Body of pancreas (tissue), 4 donors: ENCODE measurements around the gene CPNE5. TPM values are rescaled to one million over a fixed set of nuclear protein-coding genes. Genes with fewer than 3 reads are reported as not detected.

Source experiments
- ATAC-seq: fragments of 150-250 bp; one replicate; pipeline ENCODE4 v1.9.1; 2016
- DNase-seq, 4 donors: peaks; one replicate each; pipeline ENCODE4 v3.0.0-alpha.2; 2019
- H3K27ac ChIP-seq, 4 donors: fragments of 200-600 bp; sonication (generic); 1 replicate in 3 of 4; 2 replicates in 1 of 4; pipeline versions ENCODE4 v1.5.1 to v1.6.1; 2016 to 2019; ENCODE audit warnings: mild to moderate bottlenecking in 1 of 4, mixed read lengths in 1 of 4, moderate library complexity in 1 of 4
- H3K27me3 ChIP-seq, 2 donors: fragments of 200-600 bp; sonication (generic); one replicate each; pipeline ENCODE4 v1.6.0; 2016; ENCODE audit warnings: mild to moderate bottlenecking in 1 of 2
- H3K36me3 ChIP-seq, 2 donors: fragments of 200-600 bp; sonication (generic); replicated peaks in 1 of 2; 2 replicates each; pipeline ENCODE4 v1.5.1; 2016; ENCODE audit warnings: low read depth in 2 of 2; ENCODE audit not compliant: insufficient read depth in 1 of 2
- H3K4me1 ChIP-seq: fragments of 200-600 bp; sonication (generic); one replicate; pipeline ENCODE4 v1.6.0; 2016
- H3K4me3 ChIP-seq, 2 donors: fragments of 200-600 bp; sonication (generic); 1 replicate in 1 of 2; 2 replicates in 1 of 2; pipeline ENCODE4 v1.5.1; 2016 to 2019
- H3K9me3 ChIP-seq, 3 donors: fragments of 200-600 bp; sonication (generic); 1 replicate in 2 of 3; 2 replicates in 1 of 3; pipeline ENCODE4 v1.5.1; 2016
- CTCF ChIP-seq, 7 experiments: fragments of 450-650 bp in 4 of 7; fragments of 200-600 bp in 3 of 7; sonication (generic) in 3 of 7; IDR thresholded peaks; one replicate each; pipeline ENCODE4 v1.5.1; 2016 to 2019; ENCODE audit warnings: antibody characterized with exemption in 7 of 7
- POLR2A ChIP-seq, 3 donors: fragments of 450-650 bp; IDR thresholded peaks; one replicate each; pipeline ENCODE4 v1.6.1; 2016; ENCODE audit warnings: antibody characterized with exemption in 3 of 3, mild to moderate bottlenecking in 2 of 3
- WGBS, 2 donors: methylation state at CpG; one replicate each; pipeline ENCODE4 v1.1.5; 2017; 5-methylcytosine and 5-hydroxymethylcytosine counted together
- intact Hi-C: fragments of 100-400 bp; cut with DNase I; formaldehyde crosslinking; loops from one replicate; pipeline ENCODE4 v1.15.1; 2023
- total RNA-seq, 2 donors: library from RNA; depleted of rRNA; stranded (reverse); fragments of >200 nt; gene quantifications; one replicate each; pipeline ENCODE4 v1.1.0, GENCODE V29; 2016

Gene CPNE5
- total RNA-seq, 2 donors from 2014 or later, result 0.78 TPM; not detected in 1

- ATAC-seq, result peak; percentile 71
- Histone ChIP-seq H3K27ac (peak overlapping the region in 3 of 4 donors; percentile 29 to 47 (median 39)), H3K4me1 (peaks cover 15% of the 10 kb centered on the region), H3K9me3 (no peaks in the 10 kb centered on the region), H3K4me3 (no peak overlapping the region), H3K27me3 (no peaks in the 10 kb centered on the region), H3K36me3 (peaks cover 0 to 5% of the 10 kb centered on the region in 2 donors)
- intact Hi-C loops, result no loop called here
- TF ChIP-seq POLR2A (IDR thresholded peaks at IDR 0.05), result no peak
- TF ChIP-seq CTCF (IDR thresholded peaks at IDR 0.05), result no peak
- peak in 2 of 4 donors; percentile 42 to 49 for DNase-seq
- WGBS, 2 donors, result 61 to 62% methylated on average over 5 to 6 of the region's 6 CpGs
These were observed 19.2 kb upstream of the CPNE5 start for GRCh38 chr6:36858407-36858981.

- intact Hi-C loops, result no loop called here
- Histone ChIP-seq H3K27ac (no peak overlapping the region), H3K4me1 (peaks cover 15% of the 10 kb centered on the region), H3K9me3 (no peaks in the 10 kb centered on the region), H3K36me3 (peaks cover 0 to 5% of the 10 kb centered on the region in 2 donors), H3K27me3 (no peaks in the 10 kb centered on the region), H3K4me3 (no peak overlapping the region)
- no peak for DNase-seq
- no peak for ATAC-seq
- TF ChIP-seq CTCF (IDR thresholded peaks at IDR 0.05) (no peak), POLR2A (IDR thresholded peaks at IDR 0.05) (no peak)
- 90 to 92% methylated on average over 4 of the region's 4 CpGs for WGBS, 2 donors
These were observed 18.1 kb upstream of the CPNE5 start for GRCh38 chr6:36857325-36857724.

- no peak for TF ChIP-seq POLR2A (IDR thresholded peaks at IDR 0.05)
- TF ChIP-seq CTCF (IDR thresholded peaks at IDR 0.05), result no peak
- H3K4me1 ChIP-seq, result peaks cover 15% of the 10 kb centered on the region
- DNase-seq (peak; percentile 53 to 72 (median 64)), ATAC-seq (no peak)
- peaks cover 0 to 5% of the 10 kb centered on the region in 2 donors for H3K36me3 ChIP-seq
- intact Hi-C loops, result no loop called here
- no peak overlapping the region for H3K4me3 ChIP-seq
- H3K27ac ChIP-seq, result no peak overlapping the region
- H3K9me3 ChIP-seq, result no peaks in the 10 kb centered on the region
- no peaks in the 10 kb centered on the region for H3K27me3 ChIP-seq
- 50% methylated on average over 8 of the region's 8 CpGs for WGBS, 2 donors
These were observed 17.0 kb upstream of the CPNE5 start for GRCh38 chr6:36856277-36856676.

- Histone ChIP-seq H3K27ac (no peak overlapping the region), H3K27me3 (no peaks in the 10 kb centered on the region), H3K36me3 (peaks cover 0 to 5% of the 10 kb centered on the region in 2 donors), H3K4me3 (no peak overlapping the region), H3K9me3 (no peaks in the 10 kb centered on the region), H3K4me1 (peaks cover 15% of the 10 kb centered on the region)
- intact Hi-C loops, result no loop called here
- DNase-seq (no peak), ATAC-seq (no peak)
- WGBS, 2 donors, result 92 to 93% methylated on average over 10 of the region's 10 CpGs
- TF ChIP-seq POLR2A (IDR thresholded peaks at IDR 0.05) (no peak), CTCF (IDR thresholded peaks at IDR 0.05) (no peak)
These were observed 16.5 kb upstream of the CPNE5 start for GRCh38 chr6:36855750-36856149.

GRCh38 chr6:36853325-36853724 lies 14.1 kb upstream of the CPNE5 start:
- WGBS, 2 donors, result 75 to 79% methylated on average over 5 of the region's 5 CpGs
- peak; percentile 17 for ATAC-seq
- peak in 1 of 4 donors; percentile 61 for DNase-seq

More at GRCh38 chr6:36853325-36853724, 14.1 kb upstream of the CPNE5 start:
- Histone ChIP-seq H3K27me3 (no peaks in the 10 kb centered on the region), H3K27ac (no peak overlapping the region), H3K36me3 (peaks cover 0 to 5% of the 10 kb centered on the region in 2 donors), H3K9me3 (no peaks in the 10 kb centered on the region), H3K4me3 (no peak overlapping the region), H3K4me1 (peaks cover 20% of the 10 kb centered on the region)
- TF ChIP-seq CTCF (IDR thresholded peaks at IDR 0.05) (no peak), POLR2A (IDR thresholded peaks at IDR 0.05) (no peak)
- intact Hi-C loops, result loop anchor here (5.0 kb wide), 1 partner anchor 86 kb away; no protein-coding TSS in a partner anchor
